Measurements from ENCODE around the gene MED8. TPM values are rescaled to one million over a fixed set of nuclear protein-coding genes. Genes with fewer than 3 reads are reported as not detected.

Gene MED8
- total and polyA plus RNA-seq, 2 of the 4 experiments (the other 2 are of a cell fraction), result 61.1 to 120 TPM

- no CpG with 5 or more reads among the region's 9 CpGs for WGBS, 2 experiments (ENCODE audit: extremely low coverage in 2 of 2, insufficient read length in 1 of 2)
- POLR2A ChIA-PET (ENCODE audit: unreplicated experiment), result no interaction called here
Measured at GRCh38 chr1:43427941-43428340, 38.3 kb upstream of the MED8 start.

More at GRCh38 chr1:43427941-43428340, 38.3 kb upstream of the MED8 start:
- no peak overlapping the region for H3K23ac ChIP-seq (ENCODE audit: low read depth, low read length)
- H4K8ac ChIP-seq (ENCODE audit: low read depth in 2 of 2, low read length in 2 of 2), result no peak overlapping the region
- no peak overlapping the region for H2BK120ac ChIP-seq (ENCODE audit: low read depth, low read length)
- no peaks in the 10 kb centered on the region for H3K27me3 ChIP-seq (ENCODE audit: control insufficient read depth, insufficient read depth, low read length)
- no peak overlapping the region for H2BK15ac ChIP-seq (ENCODE audit: low read depth, low read length)
- H3K9me1 ChIP-seq (ENCODE audit: insufficient read depth, low read length), result peaks cover 12% of the 10 kb centered on the region; the same call in 1 of the 2 replicates
- no peaks in the 10 kb centered on the region for H3K9me3 ChIP-seq (ENCODE audit: control insufficient read depth, insufficient read depth, low read length)
- CTCF ChIA-PET, result no interaction called here
- H3K56ac ChIP-seq (ENCODE audit: extremely low read depth, insufficient read depth, low read length), result no peak overlapping the region
- TF ChIP-seq MAFK (IDR thresholded peaks at IDR 0.05; ENCODE audit: low read depth, low read length) (no peak), RCOR1 (IDR thresholded peaks at IDR 0.05; ENCODE audit: insufficient replicate concordance, low read length) (no peak), BHLHE40 (IDR thresholded peaks at IDR 0.05; ENCODE audit: low read depth, low read length) (no peak), NFE2L2 (IDR thresholded peaks at IDR 0.05; ENCODE audit: low read depth, low read length) (no peak), RFX5 (IDR thresholded peaks at IDR 0.05; ENCODE audit: low read depth, low read length) (no peak), RAD21 (IDR thresholded peaks at IDR 0.05; ENCODE audit: low read length) (no peak), CTCF (conservative IDR thresholded peaks at IDR 0.05; ENCODE audit: low read depth, low read length) (no peak), POLR2A (IDR thresholded peaks at IDR 0.05; ENCODE audit: low read depth, low read length) (no peak), MXI1 (IDR thresholded peaks at IDR 0.05; ENCODE audit: borderline replicate concordance, low read depth, low read length) (no peak), CEBPB (IDR thresholded peaks at IDR 0.05; ENCODE audit: low read depth, low read length) (no peak)
- H4K20me1 ChIP-seq (ENCODE audit: insufficient read depth, low read length), result no peaks in the 10 kb centered on the region
- no peak overlapping the region for H2BK5ac ChIP-seq (ENCODE audit: low read depth, low read length, poor library complexity, severe bottlenecking)
- DNase-seq (no peak), ATAC-seq (ENCODE audit: low read depth) (no peak)
- H4K91ac ChIP-seq (ENCODE audit: insufficient read depth, low read depth, low read length), result no peak overlapping the region
- no peak overlapping the region for H2AFZ ChIP-seq (replicated peaks; ENCODE audit: low read length, poor library complexity)
- dilution Hi-C loops (cut with HindIII; ENCODE audit: low sequenced_read_pairs, unreplicated experiment), result no loop called here
- no peak overlapping the region for H3K9ac ChIP-seq (ENCODE audit: low read depth, low read length)
- no peaks in the 10 kb centered on the region for H3K4me1 ChIP-seq (ENCODE audit: control insufficient read depth, insufficient read depth, low read length)
- H3K4me2 ChIP-seq (ENCODE audit: low read depth, low read length), result no peak overlapping the region
- H3K79me1 ChIP-seq (ENCODE audit: low read depth in 1 of 2, low read length in 2 of 2), result peaks cover 0 to 4% of the 10 kb centered on the region in 2 experiments; a peak in 1 of 4 replicates
- H3K18ac ChIP-seq (ENCODE audit: low read depth, low read length), result no peak overlapping the region
- H3K14ac ChIP-seq (replicated peaks; ENCODE audit: low read depth, low read length), result no peak overlapping the region
- H2AK9ac ChIP-seq (replicated peaks; ENCODE audit: low read depth, low read length, poor library complexity), result no peak overlapping the region
- H2BK20ac ChIP-seq (ENCODE audit: low read depth, low read length), result no peak overlapping the region
- H3K4ac ChIP-seq (ENCODE audit: low read depth, low read length), result no peak overlapping the region
- H3K4me3 ChIP-seq (ENCODE audit: insufficient read depth, low read depth, low read length), result no peak overlapping the region
- in situ Hi-C loops (cut with MboI; ENCODE audit: low sequenced_read_pairs), result no loop called here
- peaks cover 95% of the 10 kb centered on the region for H3K36me3 ChIP-seq (ENCODE audit: control insufficient read depth, insufficient read depth, low read length)
- intact Hi-C loops (cut with micrococcal nuclease), result no loop called here
- H3K27ac ChIP-seq (ENCODE audit: insufficient read depth, low read length), result no peak overlapping the region
- H4K5ac ChIP-seq (ENCODE audit: low read depth, low read length), result no peak overlapping the region
- H2AK5ac ChIP-seq (ENCODE audit: low read depth, low read length), result no peak overlapping the region
- no TSS peak for BruUV-seq (replicated peaks)

Measured in IMR-90 (cell line).